HepG2 (cell line): ENCODE results near the gene ST6GALNAC4. TPM values are rescaled to one million over a fixed set of nuclear protein-coding genes. Genes with fewer than 3 reads are reported as not detected.

ENCODE experiments used
- ETS1 ChIP-seq: sonication (generic); formaldehyde crosslinking; IDR thresholded peaks from 2 replicates; pipeline ENCODE4 v1.4.0; 2020; ENCODE audit warnings: missing genetic modification reagents
- MTERF4 ChIP-seq: sonication (generic); formaldehyde crosslinking; IDR thresholded peaks from 2 replicates; pipeline ENCODE4 v1.8.0; 2023; ENCODE audit warnings: mild to moderate bottlenecking, missing genetic modification reagents
- NR0B2 ChIP-seq: sonication (generic); formaldehyde crosslinking; IDR thresholded peaks from 2 replicates; pipeline ENCODE4 v1.4.0; 2020; ENCODE audit warnings: mild to moderate bottlenecking, missing genetic modification reagents
- POGZ ChIP-seq: sonication (generic); formaldehyde crosslinking; IDR thresholded peaks from 2 replicates; pipeline ENCODE4 v1.4.0; 2020; ENCODE audit warnings: mild to moderate bottlenecking, missing genetic modification reagents
- PREB ChIP-seq: sonication (generic); formaldehyde crosslinking; IDR thresholded peaks from 2 replicates; pipeline ENCODE4 v1.4.0; 2020; ENCODE audit warnings: missing genetic modification reagents
- SETDB1 ChIP-seq: sonication (generic); formaldehyde crosslinking; IDR thresholded peaks from 2 replicates; pipeline ENCODE4 v1.5.1; 2020; ENCODE audit warnings: missing genetic modification reagents, mild to moderate bottlenecking, borderline replicate concordance
- ZNF280D ChIP-seq: sonication (generic); formaldehyde crosslinking; IDR thresholded peaks from 2 replicates; pipeline ENCODE4 v1.5.1; 2020; ENCODE audit warnings: mild to moderate bottlenecking, missing genetic modification reagents
- ZNF30 ChIP-seq: sonication (generic); formaldehyde crosslinking; IDR thresholded peaks from 2 replicates; pipeline ENCODE4 v1.5.0; 2020; ENCODE audit warnings: mild to moderate bottlenecking, missing genetic modification reagents
- ZNF780A ChIP-seq: sonication (generic); formaldehyde crosslinking; IDR thresholded peaks from 2 replicates; pipeline ENCODE4 v1.8.0; 2022; ENCODE audit warnings: mild to moderate bottlenecking, missing genetic modification reagents, moderate library complexity
- ZSCAN29 ChIP-seq: sonication (generic); formaldehyde crosslinking; conservative IDR thresholded peaks from 2 replicates; pipeline ENCODE4 v1.4.0; 2020; ENCODE audit warnings: mild to moderate bottlenecking, missing genetic modification reagents
- polyA plus RNA-seq, 8 experiments: library from polyadenylated mRNA; depleted of rRNA in 3 of 8; stranded (reverse) in 7 of 8; unstranded in 1 of 8; fragments of >200 nt; fragmentation: Illumina TruSeq in 4 of 8; extraction: Trizol in 4 of 8; gene quantifications; 2 replicates each; pipeline versions ENCODE4 v1.2.1 to v1.2.3, GENCODE V29; 2011 to 2016; ENCODE audit warnings: low read depth in 4 of 8, missing spikeins in 1 of 8, mixed read lengths in 1 of 8; ENCODE audit not compliant: insufficient read depth in 1 of 8
- total RNA-seq, 5 experiments: library from RNA; depleted of rRNA; stranded (reverse); fragments of >200 nt; fragmentation: Illumina TruSeq; extraction: Trizol; gene quantifications; 2 replicates each; pipeline ENCODE4 v1.2.3, GENCODE V29; 2016; ENCODE audit warnings: low read depth in 1 of 5
- TF ChIP-seq, protein P1 (sequence below): fragments of 450-650 bp; IDR thresholded peaks from 2 replicates; pipeline ENCODE4 v1.6.1; 2016
- TF ChIP-seq, protein P2 (sequence below): sonication (generic); formaldehyde crosslinking; IDR thresholded peaks from 2 replicates; pipeline ENCODE4 v1.5.1; 2020; ENCODE audit warnings: missing genetic modification reagents, mild to moderate bottlenecking, borderline replicate concordance
- TF ChIP-seq, protein P3 (sequence below): sonication (generic); formaldehyde crosslinking; conservative IDR thresholded peaks from 2 replicates; pipeline ENCODE4 v1.4.0; 2020; ENCODE audit warnings: mild to moderate bottlenecking, missing genetic modification reagents, moderate library complexity

ST6GALNAC4 gene
- total and polyA plus RNA-seq, 2 of the 13 experiments (the other 11 are each of a cell fraction or from before 2014, with no cell fraction given), result 18.8 to 27.7 TPM

- TF ChIP-seq PREB (CRISPR knock-in tag), result 0 out of 2 replicates have a peak, but pooled peaks have one; percentile 28
- TF ChIP-seq NR0B2, result 0 out of 2 replicates have a peak, but pooled peaks have one; percentile 25
- TF ChIP-seq POGZ (CRISPR knock-in tag), result no peak
- no peak for TF ChIP-seq ZNF30 (CRISPR knock-in tag)
- TF ChIP-seq, protein P1, sequence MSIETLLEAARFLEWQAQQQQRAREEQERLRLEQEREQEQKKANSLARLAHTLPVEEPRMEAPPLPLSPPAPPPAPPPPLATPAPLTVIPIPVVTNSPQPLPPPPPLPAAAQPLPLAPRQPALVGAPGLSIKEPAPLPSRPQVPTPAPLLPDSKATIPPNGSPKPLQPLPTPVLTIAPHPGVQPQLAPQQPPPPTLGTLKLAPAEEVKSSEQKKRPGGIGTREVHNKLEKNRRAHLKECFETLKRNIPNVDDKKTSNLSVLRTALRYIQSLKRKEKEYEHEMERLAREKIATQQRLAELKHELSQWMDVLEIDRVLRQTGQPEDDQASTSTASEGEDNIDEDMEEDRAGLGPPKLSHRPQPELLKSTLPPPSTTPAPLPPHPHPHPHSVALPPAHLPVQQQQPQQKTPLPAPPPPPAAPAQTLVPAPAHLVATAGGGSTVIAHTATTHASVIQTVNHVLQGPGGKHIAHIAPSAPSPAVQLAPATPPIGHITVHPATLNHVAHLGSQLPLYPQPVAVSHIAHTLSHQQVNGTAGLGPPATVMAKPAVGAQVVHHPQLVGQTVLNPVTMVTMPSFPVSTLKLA, result no peak
- TF ChIP-seq SETDB1, result no peak
- TF ChIP-seq ETS1 (CRISPR knock-in tag), result no peak
- TF ChIP-seq MTERF4 (CRISPR knock-in tag), result no peak
- TF ChIP-seq ZNF780A (CRISPR knock-in tag), result no peak
- TF ChIP-seq, protein P2, sequence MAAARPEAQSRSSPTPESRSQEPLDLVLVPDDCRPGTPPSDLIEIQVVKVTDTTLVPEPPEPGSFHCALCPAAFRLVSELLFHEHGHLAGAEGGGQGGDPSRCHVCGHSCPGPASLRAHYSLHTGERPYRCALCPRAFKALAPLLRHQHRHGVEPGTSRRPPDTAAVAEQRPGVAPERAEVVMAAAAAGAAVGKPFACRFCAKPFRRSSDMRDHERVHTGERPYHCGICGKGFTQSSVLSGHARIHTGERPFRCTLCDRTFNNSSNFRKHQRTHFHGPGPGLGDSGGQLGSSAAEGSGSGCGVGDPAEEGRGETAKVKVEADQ, result no peak
- peak; percentile 72 for TF ChIP-seq ZNF280D (CRISPR knock-in tag)
- TF ChIP-seq, protein P3, sequence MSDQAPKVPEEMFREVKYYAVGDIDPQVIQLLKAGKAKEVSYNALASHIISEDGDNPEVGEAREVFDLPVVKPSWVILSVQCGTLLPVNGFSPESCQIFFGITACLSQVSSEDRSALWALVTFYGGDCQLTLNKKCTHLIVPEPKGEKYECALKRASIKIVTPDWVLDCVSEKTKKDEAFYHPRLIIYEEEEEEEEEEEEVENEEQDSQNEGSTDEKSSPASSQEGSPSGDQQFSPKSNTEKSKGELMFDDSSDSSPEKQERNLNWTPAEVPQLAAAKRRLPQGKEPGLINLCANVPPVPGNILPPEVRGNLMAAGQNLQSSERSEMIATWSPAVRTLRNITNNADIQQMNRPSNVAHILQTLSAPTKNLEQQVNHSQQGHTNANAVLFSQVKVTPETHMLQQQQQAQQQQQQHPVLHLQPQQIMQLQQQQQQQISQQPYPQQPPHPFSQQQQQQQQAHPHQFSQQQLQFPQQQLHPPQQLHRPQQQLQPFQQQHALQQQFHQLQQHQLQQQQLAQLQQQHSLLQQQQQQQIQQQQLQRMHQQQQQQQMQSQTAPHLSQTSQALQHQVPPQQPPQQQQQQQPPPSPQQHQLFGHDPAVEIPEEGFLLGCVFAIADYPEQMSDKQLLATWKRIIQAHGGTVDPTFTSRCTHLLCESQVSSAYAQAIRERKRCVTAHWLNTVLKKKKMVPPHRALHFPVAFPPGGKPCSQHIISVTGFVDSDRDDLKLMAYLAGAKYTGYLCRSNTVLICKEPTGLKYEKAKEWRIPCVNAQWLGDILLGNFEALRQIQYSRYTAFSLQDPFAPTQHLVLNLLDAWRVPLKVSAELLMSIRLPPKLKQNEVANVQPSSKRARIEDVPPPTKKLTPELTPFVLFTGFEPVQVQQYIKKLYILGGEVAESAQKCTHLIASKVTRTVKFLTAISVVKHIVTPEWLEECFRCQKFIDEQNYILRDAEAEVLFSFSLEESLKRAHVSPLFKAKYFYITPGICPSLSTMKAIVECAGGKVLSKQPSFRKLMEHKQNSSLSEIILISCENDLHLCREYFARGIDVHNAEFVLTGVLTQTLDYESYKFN (CRISPR knock-in tag), result peak; percentile 91
- 0 out of 2 replicates have a peak, but pooled peaks have one; percentile 38 for TF ChIP-seq ZSCAN29
These were observed 13.0 kb downstream of the ST6GALNAC4 start (continued) for GRCh38 chr9:127903557-127904475.
